ENCODE data around the gene DUS3L. TPM values are rescaled to one million over a fixed set of nuclear protein-coding genes. Genes with fewer than 3 reads are reported as not detected.

DUS3L gene
- total and polyA plus RNA-seq, 2 of the 8 experiments (the other 6 are each of a cell fraction or from before 2014, with no cell fraction given) = 37.6 to 39.1 TPM

DNA sequence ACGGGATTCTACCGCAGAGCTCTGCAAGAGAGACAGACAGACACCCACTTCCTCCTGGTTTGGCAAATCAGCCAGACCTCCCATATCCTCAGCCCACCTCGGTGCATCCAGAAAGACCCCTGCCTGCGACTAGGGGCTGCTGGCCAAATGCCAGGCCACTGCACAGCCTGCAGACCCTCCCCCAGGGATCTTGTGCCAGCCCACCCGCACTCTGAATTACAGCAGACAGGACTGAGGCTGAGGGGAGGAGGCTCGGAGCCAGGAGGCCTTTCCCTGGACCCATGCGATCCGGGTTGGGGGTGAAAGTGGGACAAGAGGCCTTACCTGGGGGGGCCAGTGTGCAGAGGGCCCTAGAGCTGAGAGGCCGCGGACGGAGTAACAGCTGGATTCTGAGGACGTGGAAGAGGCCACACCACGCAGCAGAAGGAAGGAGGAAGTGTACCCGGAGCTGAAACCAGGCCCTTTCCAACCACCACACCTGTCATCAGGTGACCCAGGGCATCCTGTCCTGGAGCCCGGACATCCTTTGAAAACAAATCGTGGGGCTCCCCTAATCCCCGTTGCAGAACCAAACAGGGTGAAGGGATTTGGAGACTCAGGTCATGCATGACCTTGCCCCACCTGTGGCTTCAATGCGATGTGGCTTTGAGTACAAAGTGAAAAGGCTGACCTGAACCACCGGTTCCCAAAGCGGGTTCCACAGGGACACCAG lies 47.5 kb upstream of the DUS3L start (continued):
- TF ChIP-seq, protein P1, sequence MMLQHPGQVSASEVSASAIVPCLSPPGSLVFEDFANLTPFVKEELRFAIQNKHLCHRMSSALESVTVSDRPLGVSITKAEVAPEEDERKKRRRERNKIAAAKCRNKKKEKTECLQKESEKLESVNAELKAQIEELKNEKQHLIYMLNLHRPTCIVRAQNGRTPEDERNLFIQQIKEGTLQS (IDR thresholded peaks at IDR 0.05; ENCODE audit: insufficient read depth, low read depth, low read length) = no peak
- TF ChIP-seq EZH2 (IDR thresholded peaks at IDR 0.05; ENCODE audit: low read depth, low read length, severe bottlenecking) (no peak), NRF1 (IDR thresholded peaks at IDR 0.05; ENCODE audit: low read depth, low read length) (no peak), EGR1 (IDR thresholded peaks at IDR 0.05; ENCODE audit: borderline replicate concordance, low read depth, low read length) (no peak), ZNF274 (IDR thresholded peaks at IDR 0.05; ENCODE audit: borderline replicate concordance, extremely low read depth, low read length) (no peak), CTBP2 (IDR thresholded peaks at IDR 0.05; ENCODE audit: borderline replicate concordance, insufficient read depth, insufficient read length, low read length) (no peak), SAP30 (IDR thresholded peaks at IDR 0.05; ENCODE audit: insufficient read depth, insufficient replicate concordance, low read length) (no peak), GABPA (IDR thresholded peaks at IDR 0.05; ENCODE audit: borderline replicate concordance, insufficient read depth, low read length) (no peak), CBX5 (IDR thresholded peaks at IDR 0.05; ENCODE audit: low read depth, low read length) (no peak), GTF2F1 (IDR thresholded peaks at IDR 0.05; ENCODE audit: borderline replicate concordance, low read depth, low read length) (no peak), SUZ12 (IDR thresholded peaks at IDR 0.05; ENCODE audit: low read length) (no peak)
